ENCODE measurements around the gene SLC6A18. TPM values are rescaled to one million over a fixed set of nuclear protein-coding genes. Genes with fewer than 3 reads are reported as not detected.

SLC6A18 gene
- total and polyA plus RNA-seq, 10 of the 15 experiments (the other 5 are each of a cell fraction or from before 2014, with no cell fraction given): not detected

DNA sequence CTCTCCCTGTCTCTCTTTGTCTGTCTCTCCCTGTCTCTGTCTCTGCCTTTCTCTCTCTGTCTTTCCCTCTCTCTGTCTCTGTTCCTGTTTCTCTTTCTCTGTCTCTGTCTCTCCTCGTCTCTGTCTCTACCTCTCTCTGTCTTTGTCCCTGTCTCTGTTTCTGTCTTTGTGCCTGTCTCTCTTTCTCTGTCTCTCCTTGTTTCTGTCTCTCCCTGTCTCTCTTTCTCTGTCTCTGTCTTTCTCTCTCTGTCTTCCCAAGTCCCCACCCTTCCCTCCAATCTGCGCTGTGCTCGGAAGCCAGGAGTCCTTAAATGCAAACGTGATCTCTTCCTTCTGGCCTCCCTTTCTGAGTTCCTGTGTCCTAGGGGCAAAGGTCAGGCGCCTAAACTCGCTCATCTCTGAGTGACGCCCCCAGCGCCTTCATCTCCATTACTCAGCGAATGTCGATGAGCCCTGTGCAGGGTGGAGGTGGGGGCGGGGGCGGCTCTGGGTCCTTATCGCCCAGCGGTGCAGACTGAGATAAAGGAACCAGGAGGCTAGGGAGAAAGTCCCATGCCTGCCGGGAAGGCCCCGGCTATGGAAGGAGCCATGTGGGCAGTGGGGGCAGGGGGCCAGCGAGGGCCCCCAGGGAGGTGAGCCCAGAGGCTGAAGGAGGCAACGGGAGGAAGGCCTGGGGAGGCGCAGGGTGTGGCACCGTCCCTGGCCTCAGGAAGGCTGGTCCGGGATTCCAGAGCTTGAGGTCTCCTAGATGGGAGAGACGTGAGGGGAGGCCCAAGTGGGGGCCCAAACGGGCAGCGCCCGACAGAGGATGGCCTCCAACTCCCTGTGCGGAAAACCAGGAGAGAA lies 25.3 kb upstream of the SLC6A18 start:
- H3K79me2 ChIP-seq (ENCODE audit: control insufficient read depth, insufficient read depth, low read length): no peaks in the 10 kb centered on the region
- no peaks in the 10 kb centered on the region for H3K9me3 ChIP-seq (replicated peaks; ENCODE audit: control insufficient read depth, insufficient read depth, low read length)
- H4K20me1 ChIP-seq (ENCODE audit: control insufficient read depth, insufficient read depth): no peaks in the 10 kb centered on the region
- no peak overlapping the region for H2AFZ ChIP-seq (ENCODE audit: control insufficient read depth, low read depth, low read length)
- 43% methylated on average over 26 of the region's 26 CpGs for WGBS (ENCODE audit: insufficient coverage, insufficient replicate concordance, low lambda C conversion rate, missing lambda C conversion rate)
- no peaks in the 10 kb centered on the region for H3K36me3 ChIP-seq (ENCODE audit: control insufficient read depth in 2 of 2, insufficient read depth in 2 of 2, low read length in 1 of 2)
- FAIRE-seq (no peak), DNase-seq (ENCODE audit: low read depth, low spot score) (no peak), ATAC-seq (no peak)
- intact Hi-C loops (cut with micrococcal nuclease; ENCODE audit: unreplicated experiment): no loop called here
- in situ Hi-C loops (cut with MboI): no loop called here
- H3K27me3 ChIP-seq (replicated peaks in 1 of 2; ENCODE audit: control insufficient read depth in 2 of 2, insufficient read depth in 2 of 2, low read length in 1 of 2): no peaks in the 10 kb centered on the region; a peak in 1 of 4 replicates
- ChIA-PET CTCF (no interaction called here), SMC1A (ENCODE audit: uncharacterized antibody, unreplicated experiment) (no interaction called here), RAD21 (ENCODE audit: unreplicated experiment) (no interaction called here), POLR2A (no interaction called here)
- H3K9ac ChIP-seq (ENCODE audit: control insufficient read depth, insufficient read depth, low read length): no peak overlapping the region
- H3K4me3 ChIP-seq: no peak overlapping the region
- no peak overlapping the region for H3K27ac ChIP-seq (ENCODE audit: control insufficient read depth, insufficient read depth)
- no TSS peak for BruUV-seq (replicated peaks)
- no peak for TF ChIP-seq DPF2 (IDR thresholded peaks at IDR 0.05)
- TF ChIP-seq, protein P1, sequence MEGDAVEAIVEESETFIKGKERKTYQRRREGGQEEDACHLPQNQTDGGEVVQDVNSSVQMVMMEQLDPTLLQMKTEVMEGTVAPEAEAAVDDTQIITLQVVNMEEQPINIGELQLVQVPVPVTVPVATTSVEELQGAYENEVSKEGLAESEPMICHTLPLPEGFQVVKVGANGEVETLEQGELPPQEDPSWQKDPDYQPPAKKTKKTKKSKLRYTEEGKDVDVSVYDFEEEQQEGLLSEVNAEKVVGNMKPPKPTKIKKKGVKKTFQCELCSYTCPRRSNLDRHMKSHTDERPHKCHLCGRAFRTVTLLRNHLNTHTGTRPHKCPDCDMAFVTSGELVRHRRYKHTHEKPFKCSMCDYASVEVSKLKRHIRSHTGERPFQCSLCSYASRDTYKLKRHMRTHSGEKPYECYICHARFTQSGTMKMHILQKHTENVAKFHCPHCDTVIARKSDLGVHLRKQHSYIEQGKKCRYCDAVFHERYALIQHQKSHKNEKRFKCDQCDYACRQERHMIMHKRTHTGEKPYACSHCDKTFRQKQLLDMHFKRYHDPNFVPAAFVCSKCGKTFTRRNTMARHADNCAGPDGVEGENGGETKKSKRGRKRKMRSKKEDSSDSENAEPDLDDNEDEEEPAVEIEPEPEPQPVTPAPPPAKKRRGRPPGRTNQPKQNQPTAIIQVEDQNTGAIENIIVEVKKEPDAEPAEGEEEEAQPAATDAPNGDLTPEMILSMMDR (IDR thresholded peaks at IDR 0.05 in 2 of 3, conservative IDR thresholded peaks at IDR 0.05 in 1 of 3; ENCODE audit: control insufficient read depth in 2 of 3, extremely low read depth in 1 of 3, insufficient read depth in 1 of 3, low read depth in 3 of 3, low read length in 3 of 3): no peak
- no peak for TF ChIP-seq CBFB (IDR thresholded peaks at IDR 0.05; ENCODE audit: low read depth)
- no peaks in the 10 kb centered on the region for H3K4me1 ChIP-seq (ENCODE audit: control insufficient read depth, insufficient read depth, low read length)
- H3K4me2 ChIP-seq (ENCODE audit: control insufficient read depth, insufficient read depth): no peak overlapping the region
